Urothelium cell line (cell line): Measurements from ENCODE around the gene ERC1.
A peak's percentile ranks its signal among the peaks of the same experiment; 100 is the strongest.

Experiments
- DNase-seq: peaks from one replicate; pipeline ENCODE4 v3.0.0; 2011; ENCODE audit warnings: low spot score, mixed read lengths
- FAIRE-seq: peaks from 2 replicates; lab custom pipeline; 2011; peaks lifted over from hg19 to GRCh38; lab: Jason Lieb, UNC

The ERC1 gene

DNA sequence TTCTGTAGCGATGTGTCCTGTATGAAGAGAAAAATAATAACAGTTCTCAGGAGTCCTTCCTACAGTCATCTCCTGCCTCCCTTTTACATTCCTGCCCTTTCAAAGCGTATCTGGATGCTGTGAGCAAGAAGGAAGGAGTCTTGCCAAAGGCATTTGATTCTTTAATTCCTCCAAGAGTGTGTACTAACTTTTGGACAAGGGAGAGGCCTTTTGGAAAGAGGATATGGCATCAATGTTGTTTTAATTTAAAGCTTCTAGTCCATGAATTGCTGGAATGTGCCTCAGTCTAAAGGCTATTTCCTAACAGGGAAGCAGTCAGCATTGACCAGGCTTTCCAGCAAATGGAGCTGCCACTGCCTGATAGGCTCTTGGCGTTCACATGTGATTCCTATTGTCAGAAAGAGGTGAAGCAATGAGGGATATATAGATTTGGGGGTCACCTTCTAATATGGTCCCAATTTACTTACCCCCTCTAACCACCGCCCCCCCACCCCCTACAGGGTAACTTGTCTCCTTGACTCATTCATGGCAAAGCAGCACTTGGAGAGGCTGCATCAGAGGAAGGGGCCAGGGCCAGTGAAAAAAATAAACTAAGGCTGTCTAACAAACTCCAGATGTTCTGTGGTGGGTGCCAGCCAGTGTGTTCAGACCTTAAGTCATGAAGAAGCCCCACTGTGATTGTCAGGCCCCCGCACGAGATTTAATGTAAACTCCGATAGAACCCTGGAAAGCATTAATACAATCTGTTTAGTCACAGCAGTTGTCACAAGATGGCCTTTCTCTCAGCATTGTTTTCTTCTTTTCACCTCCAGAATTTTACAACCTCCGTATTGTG, 383.1 kb downstream of the ERC1 start:
- DNase-seq (no peak), FAIRE-seq (peak; percentile 17)

DNA sequence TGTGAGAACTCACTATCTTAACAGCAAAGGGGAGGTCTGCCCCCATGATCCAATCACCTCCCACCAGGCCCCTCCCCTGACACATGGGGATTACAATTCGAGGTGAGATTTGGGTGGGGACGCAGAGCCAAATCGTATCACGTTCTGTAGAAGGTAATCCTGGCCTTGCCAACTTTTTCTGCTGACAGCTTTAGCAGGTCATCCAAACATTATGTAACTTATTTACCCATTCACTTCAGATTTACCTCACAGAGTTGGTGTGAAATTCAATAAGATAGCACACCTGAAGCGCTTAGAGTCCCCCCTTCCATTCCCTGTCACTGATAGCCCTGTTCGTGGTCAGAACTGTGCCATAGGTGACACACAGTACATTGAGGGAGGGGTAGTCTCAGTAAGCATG, 384.3 kb downstream of the ERC1 start:
- FAIRE-seq (no peak), DNase-seq (no peak)

GRCh38 chr12:1377117-1377516, 386.1 kb downstream of the ERC1 start:
- DNase-seq = no peak
- FAIRE-seq = no peak

- no peak for FAIRE-seq
- no peak for DNase-seq
Observed at GRCh38 chr12:1377681-1378080, 386.7 kb downstream of the ERC1 start.

- DNase-seq = no peak
- FAIRE-seq = no peak
Observed at GRCh38 chr12:1380171-1380851, 389.3 kb downstream of the ERC1 start.

DNA sequence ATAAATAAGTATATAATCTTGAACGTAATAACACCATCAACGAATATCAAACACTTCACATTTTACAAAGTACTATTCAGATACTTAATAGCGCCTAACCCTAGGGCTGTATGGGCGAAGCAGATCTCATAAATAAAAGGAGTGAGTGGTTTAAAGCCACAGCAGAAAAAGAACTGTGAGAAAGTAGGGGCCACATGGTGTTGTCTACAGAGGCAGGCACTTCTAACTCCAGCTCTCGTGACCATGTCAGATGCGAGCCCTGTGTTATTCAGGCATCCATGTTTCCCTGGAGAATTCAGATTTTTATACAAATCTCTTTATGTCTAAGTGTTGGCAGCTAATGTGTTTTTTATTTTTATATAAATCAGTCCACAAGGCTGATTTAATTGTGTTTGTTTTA, 391.1 kb downstream of the ERC1 start:
- FAIRE-seq (no peak), DNase-seq (no peak)

DNA sequence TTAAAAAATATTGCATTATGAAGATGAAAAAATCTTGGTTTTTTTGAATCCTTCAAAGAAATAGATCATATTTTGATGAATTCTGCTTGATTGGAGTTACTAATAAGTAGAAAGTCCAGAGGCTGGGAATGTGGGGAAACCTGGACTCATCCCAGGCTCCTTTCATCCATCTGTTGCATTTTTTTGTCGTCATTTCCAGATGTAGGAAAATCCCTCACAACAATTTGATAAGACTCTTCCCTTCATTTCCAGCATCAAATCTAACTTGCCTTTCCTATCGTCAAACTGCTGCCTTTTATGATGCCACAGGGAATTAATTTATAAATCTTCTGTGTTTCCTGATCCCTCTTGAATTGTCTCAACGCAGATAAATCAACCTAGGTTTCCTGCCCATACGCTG, 391.8 kb downstream of the ERC1 start:
- DNase-seq = no peak
- no peak for FAIRE-seq

DNA sequence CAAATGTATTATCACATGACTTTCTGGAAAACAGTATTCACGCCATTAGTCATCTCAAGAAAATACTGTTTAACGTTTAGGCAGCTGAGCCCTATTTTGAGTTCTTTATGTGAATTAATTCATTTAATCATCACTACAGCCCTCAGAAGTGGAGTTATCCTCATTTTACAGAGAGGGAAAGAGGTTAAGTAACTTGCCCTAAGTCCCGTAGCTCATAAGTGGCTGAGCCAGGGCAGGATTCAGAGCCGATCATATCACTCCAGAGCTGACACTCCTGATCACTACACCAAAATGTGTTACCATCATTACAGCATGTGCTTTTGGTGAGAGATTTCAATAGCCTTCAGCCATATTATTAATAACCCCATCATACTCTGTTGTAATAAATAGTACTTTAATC, 392.7 kb downstream of the ERC1 start:
- DNase-seq (no peak), FAIRE-seq (no peak)

GRCh38 chr12:1384910-1385309, 393.9 kb downstream of the ERC1 start:
- no peak for FAIRE-seq
- no peak for DNase-seq

GRCh38 chr12:1391722-1392121, 400.7 kb downstream of the ERC1 start:
- FAIRE-seq (no peak), DNase-seq (no peak)

DNA sequence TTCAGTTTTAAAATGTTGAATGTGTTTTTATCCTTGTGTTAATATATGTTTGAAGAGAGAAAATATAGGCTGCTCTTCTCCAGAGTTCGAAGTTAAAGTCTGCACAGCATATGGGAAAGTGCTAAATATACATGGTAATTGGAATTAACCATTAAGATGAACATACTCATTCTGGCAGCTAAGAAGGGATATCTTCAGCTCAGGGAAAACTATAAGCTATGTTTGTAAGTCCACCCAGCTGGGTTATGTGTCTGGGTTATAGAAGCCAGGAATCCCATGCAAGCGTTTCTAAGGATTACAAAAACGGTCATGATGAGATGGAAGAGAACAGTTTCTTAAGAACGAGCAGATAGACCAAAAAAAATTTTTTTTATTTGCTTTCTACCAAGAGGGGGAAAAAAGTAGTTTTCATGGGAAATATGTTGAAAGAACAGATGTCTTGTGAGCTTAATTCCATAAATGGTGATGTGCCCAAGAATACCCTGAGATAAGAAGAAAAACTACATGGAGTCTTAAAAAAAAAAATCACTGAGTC, 404.5 kb downstream of the ERC1 start:
- FAIRE-seq (no peak), DNase-seq (no peak)

DNA sequence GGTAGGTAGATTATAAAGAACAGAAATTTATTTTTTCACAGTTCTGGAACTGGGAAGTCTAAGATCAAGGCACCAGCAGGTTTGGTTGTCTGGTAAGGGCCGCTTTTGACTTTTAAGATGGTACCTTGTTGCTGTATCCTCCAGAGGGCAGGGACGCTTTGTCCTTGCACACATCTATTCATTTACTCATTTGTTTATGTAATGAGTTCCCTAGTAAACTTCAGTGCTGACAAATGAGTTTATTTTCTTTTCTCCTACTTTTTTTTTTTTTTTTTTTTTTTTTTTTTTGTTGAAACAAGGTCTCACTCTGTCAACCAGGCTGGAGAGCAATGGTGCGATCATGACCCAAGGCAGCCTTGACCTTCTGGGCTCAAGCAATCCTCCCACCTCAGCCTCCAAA, 407.6 kb downstream of the ERC1 start:
- DNase-seq (no peak), FAIRE-seq (no peak)

DNA sequence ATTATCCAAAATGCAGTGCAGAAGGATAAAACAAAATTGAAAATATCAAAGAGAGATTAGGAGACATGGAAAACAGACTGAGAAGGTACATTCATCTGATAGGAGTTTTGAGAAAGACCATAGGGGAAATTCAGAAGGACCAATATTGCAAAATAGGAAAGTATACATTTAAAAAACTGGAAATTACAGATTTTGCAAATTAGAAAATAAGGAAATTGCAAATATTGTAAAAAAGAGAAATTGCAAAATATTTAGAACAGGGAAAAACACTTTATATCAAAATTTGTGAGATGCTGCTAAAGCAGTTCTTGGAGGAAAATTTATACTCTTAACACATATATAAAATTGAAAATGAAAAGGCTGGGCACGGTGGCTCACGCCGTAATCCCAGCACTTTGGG, 410.9 kb downstream of the ERC1 start:
- FAIRE-seq (no peak), DNase-seq (no peak)

- FAIRE-seq = no peak
- no peak for DNase-seq
Observed at GRCh38 chr12:1403417-1403816, 412.4 kb downstream of the ERC1 start.

DNA sequence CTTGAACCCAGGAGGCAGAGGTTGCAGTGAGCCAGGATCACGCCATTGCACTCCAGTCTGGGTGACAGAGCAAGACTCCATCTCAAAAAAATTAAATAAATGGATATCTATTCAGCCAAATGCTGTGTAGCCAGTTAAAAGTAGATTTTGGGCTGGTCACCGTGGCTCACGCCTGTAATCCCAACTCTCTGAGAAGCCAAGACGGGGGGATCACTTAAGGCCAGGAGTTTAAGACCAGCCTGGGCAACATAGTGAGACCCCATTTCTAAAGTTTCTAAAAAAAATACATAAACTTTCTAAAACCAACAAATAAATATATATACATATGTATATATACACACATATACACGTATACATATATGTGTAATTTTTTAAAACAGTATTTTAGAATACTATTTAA, 414.6 kb downstream of the ERC1 start:
- DNase-seq (no peak), FAIRE-seq (no peak)

- no peak for DNase-seq
- FAIRE-seq = no peak
Observed at GRCh38 chr12:1410794-1411193, 419.8 kb downstream of the ERC1 start.

GRCh38 chr12:1413930-1414329, 422.9 kb downstream of the ERC1 start:
- no peak for FAIRE-seq
- DNase-seq = no peak

GRCh38 chr12:1418144-1418543, 427.1 kb downstream of the ERC1 start:
- DNase-seq (no peak), FAIRE-seq (no peak)

DNA sequence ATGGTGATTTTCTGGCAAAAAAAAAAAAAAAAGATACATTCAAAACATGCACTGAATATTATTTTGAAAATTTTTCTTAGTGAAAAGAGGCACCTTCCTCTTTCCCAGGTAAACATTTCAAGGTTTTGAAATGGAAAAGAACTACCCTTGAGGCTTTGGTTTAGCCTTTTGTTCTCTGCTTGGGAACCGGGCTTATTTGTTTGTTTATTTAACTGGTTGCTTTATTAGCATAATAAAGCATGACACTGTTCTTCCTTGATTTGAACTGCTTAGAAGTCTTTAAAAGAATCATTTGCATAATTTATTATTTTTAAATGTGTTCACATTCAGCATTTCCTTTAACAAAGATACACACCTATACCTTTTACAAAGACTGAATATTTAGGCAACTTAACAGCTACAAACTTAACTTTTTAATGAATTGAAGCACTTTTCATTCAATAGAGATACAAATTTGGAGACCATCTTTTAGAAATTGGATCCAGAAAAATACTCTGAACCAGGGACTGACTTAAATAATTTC, 428.9 kb downstream of the ERC1 start:
- DNase-seq (no peak), FAIRE-seq (no peak)

GRCh38 chr12:1421091-1421846, 430.2 kb downstream of the ERC1 start:
- no peak for FAIRE-seq
- DNase-seq = no peak

DNA sequence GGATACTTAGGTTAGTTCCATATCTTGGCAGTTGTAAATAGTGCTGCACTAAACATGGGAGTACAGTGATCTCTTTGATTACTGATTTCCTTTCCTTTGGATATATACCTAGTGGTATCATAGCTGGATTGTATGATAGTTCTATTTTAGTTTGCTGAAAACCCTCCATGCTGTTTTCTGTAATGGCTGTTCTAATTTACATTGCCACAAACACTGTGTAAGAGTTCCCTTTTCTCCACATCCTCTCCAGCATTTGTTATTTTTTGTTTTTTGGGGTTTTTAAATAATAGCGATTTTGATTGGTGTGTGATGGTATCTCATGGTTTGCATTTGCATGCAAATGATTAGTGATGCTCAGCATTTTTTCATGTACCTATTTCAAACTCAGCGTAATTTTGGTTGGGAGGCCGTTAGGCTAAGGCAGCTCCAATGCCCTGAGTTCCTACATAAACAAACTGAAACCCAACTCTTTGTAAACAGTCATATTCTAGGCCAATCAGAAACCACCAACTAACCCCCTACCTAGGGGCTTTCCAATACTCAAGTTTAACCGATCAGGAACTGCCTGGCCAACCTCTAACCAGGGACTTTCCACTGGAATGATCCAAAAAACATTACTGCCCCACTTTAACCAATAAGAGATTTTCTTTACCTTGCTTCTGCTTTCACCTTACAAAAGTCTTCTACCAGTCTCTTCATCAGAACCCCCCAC, 431.7 kb downstream of the ERC1 start:
- DNase-seq (no peak), FAIRE-seq (no peak)
